ENCODE measurements around the gene CD99L2.

DNA sequence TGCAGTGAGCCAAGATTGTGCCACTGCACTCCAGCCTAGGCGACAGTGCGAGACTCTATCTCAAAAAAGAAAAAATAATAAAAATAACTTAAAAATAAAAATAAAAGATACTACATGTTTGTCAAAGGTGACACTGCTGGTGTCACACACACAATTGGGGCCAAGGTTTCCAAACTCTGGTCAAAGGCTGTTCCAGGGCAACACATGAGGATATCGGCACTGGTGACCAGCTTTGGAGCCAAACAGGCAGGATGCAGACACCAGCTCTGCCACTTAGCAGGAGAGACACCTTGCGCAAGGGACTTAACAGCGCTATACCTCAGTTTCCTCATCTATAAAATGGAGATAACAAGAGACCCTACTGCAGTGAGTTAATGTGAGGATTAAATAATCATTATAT is 52.3 kb downstream of the CD99L2 start:
- TF ChIP-seq, protein P1, sequence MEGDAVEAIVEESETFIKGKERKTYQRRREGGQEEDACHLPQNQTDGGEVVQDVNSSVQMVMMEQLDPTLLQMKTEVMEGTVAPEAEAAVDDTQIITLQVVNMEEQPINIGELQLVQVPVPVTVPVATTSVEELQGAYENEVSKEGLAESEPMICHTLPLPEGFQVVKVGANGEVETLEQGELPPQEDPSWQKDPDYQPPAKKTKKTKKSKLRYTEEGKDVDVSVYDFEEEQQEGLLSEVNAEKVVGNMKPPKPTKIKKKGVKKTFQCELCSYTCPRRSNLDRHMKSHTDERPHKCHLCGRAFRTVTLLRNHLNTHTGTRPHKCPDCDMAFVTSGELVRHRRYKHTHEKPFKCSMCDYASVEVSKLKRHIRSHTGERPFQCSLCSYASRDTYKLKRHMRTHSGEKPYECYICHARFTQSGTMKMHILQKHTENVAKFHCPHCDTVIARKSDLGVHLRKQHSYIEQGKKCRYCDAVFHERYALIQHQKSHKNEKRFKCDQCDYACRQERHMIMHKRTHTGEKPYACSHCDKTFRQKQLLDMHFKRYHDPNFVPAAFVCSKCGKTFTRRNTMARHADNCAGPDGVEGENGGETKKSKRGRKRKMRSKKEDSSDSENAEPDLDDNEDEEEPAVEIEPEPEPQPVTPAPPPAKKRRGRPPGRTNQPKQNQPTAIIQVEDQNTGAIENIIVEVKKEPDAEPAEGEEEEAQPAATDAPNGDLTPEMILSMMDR (IDR thresholded peaks at IDR 0.05), result no peak
- TF ChIP-seq EP300 (IDR thresholded peaks at IDR 0.05) (no peak), POLR2A (IDR thresholded peaks at IDR 0.05) (no peak)

Measured in tibial nerve (tissue), 4 donors.